Non-pigmented ciliary epithelial cell (primary cell): ENCODE data around the gene LRRIQ3.
"Not testable (repeated sequence)": the region's sequence is repeated elsewhere in the genome, so short reads cannot be mapped to it uniquely, and the experiment has no call there.

Experiments used
- DNase-seq: peaks from one replicate; pipeline ENCODE4 v3.0.0-alpha.2; 2010; ENCODE audit warnings: low read depth

Gene LRRIQ3, protein sequence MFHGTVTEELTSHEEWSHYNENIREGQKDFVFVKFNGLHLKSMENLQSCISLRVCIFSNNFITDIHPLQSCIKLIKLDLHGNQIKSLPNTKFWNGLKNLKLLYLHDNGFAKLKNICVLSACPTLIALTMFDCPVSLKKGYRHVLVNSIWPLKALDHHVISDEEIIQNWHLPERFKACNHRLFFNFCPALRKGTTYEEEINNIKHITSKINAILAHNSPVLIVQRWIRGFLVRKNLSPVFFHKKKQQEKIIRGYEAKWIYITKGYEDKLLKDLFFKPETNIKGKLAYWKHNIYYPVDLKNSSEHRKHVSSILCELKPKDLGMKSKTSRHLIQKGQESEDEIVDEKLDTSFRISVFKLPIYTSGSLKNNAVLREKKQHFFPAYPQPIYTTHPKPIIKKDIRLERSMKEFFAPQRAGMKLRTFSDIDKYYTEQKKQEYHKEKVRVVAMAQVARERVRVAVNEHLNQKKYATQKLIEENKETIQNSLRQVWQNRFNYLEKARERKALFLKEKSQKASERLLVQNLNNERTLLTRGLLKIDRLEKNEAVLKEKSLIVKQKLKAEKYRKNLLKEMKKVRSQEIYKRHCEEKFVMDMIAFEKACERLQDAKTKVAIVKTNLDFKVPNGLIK

DNA sequence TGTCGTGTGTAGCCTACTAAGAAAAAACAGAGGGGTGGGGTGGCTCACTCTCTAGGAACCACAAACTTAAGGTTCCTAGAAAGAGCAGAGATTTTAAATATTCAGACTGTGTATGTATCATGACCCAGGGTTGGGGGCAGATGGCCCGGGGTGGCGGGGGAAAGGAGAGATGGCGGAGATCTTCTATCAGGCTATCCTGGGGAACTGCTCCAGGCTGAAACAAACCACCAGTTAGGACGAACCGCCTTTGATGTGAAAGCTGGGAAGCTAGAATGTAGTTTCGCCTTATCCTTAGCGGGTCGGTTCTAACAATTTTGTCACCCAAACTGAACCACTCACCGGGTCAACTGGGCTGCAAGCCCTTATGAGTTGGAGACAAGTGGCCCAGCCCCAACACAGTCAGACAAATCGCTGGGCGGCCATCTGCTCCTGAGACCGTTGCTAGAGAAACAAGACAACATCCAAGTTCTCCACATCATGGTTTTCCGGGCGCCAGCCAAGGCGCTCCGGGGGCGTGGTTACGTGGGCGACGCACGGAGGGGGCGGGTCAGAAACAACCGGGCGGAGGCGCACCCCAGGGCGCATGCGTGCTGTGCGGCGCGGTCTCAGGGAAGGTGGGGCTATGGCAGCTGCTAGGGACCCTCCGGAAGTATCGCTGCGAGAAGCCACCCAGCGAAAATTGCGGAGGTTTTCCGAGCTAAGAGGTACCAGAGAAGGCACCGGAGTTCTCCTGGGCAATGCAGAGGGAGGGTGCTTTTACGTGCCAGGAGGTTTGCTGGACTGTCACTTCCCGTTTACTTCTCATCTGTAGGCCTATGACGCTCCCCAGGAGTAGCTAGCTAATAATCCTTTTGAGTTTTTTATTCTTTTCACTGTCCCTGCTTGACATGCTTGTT is at the start of gene LRRIQ3, which contains the start of gene FPGT:
Gene LRRIQ3 (minus strand): TSS at position 520 of the 896 bp plus-strand sequence. CDS start 14,492 bp downstream, outside the sequence.
Gene FPGT (plus strand): TSS at position 586 of the 896 bp plus-strand sequence. CDS start 37 bp downstream, at position 623.
- peak; percentile 76 for DNase-seq

DNA sequence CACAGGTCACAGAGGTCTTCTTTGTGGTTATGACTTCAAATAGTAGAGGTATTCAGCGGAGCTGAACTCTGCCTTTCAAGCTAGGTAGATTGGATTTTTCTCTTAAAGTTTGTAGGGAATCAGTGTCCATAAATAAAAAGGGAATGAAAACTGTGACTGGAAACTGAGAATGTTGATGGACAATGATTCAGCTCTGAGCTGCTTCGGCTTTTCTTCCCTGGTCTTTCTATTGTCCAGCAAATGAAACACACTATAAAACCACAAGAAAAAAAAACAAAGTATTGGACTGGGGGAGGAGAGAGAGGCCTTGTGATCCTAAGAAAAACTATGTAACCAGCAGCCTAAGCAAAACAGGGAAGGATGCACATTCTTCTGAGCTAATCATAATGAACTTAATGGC is 48.3 kb upstream of the LRRIQ3 start:
- DNase-seq: no peak

DNA sequence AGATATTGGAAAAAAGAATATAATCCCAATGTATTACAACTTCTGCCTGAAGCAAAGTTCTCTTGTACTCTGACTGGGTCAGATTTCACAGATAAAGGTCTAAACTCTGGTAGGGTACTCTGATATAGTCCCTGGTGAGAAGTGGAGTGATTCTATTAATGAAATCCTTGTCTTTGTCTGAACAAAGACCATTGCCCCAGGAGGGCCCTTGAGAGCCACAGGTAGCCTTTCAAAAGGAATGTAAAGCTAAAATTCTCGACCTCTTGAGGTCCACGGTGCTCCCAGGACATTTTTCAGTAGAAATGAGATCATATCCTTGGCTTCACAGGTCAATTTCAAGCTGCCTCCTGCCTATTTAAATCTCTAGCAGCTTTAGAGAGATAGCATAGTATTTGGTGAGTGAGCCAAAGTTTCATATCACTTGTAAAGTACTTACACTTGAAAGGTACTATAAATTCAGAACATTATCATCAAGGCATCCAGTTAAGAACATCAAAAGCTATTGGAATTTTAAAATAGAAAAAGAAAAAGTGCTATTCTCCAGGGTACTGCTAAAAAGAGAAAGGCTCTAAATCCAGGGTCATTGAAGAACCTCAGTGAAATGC is 47.3 kb upstream of the LRRIQ3 start:
- DNase-seq: no peak

DNA sequence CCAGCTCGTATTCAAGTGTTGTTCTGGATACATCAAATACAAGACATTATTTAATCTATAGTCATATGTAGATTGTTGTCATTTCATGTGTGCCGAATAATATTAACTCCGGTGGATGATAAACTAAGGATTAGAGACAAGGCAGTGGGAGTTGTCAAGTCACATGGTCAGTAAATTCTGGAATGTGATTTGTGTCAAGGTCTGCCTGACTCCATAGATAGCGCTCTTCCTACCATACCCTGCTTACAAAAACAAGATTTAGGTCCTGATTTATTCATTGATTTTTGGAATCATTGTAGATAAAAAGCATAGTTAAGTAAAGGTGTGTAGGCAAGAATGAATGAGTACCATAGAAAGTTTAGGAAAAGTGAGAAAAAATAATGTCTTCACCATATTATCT is 39.8 kb upstream of the LRRIQ3 start:
- no peak for DNase-seq

DNA sequence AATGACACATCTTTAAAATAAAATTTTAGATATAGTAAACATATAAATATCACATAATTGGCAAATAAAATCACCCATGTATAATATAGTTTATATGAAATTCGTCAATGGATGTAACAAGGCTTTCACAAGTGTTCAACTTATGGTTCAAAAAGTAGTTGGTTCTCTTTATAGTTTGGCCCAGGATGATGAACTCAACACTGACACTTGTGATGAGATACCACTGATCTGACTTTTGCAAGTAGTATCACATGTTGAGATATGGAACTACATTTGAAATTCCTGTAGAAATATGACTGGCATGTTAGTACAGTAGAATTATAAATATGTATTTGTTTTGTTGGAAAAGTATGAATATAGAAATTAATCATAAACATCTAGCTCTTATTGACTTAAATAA is 39.1 kb upstream of the LRRIQ3 start:
- DNase-seq: no peak

DNA sequence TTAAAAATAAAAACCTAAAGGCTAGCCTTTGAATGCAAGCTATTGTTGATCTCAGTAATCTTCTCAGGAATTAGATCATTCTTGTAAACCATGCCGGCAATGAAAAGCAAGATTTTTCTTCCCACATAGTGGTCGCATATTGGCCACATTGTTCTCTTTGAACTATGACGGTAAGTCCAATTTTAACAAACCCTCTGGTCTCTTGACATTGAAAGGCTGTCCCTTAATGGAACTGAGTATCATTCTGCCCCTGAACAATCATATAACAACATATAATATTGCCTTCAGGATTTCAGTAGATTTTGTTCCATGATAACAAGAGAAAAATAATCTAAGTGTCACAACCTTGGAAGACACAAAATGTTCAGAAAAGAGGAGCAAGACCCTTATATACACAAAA is 38.5 kb upstream of the LRRIQ3 start:
- no peak for DNase-seq

DNA sequence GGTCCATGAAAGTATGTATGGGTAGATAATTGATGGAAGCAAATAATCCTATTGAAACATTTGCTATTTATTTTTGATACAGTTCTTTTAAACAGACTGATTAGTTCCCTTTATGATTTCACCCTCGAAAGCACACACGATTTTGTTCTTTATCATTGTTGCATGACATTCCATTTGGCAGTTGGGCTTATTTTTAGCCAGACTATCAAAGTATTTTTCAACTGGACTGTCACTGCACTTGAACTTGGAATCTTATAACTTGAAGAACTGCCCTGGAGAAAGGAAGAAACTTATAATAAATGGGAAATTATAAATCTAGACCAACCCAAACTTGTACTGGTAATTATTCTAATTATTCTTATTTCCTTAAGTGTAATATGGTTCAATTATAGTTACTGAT is 37.2 kb upstream of the LRRIQ3 start, which contains the start of gene TNNI3K:
Gene TNNI3K (plus strand): TSS at position 235 of the 400 bp plus-strand sequence. CDS start 65 bp downstream, at position 300.
- DNase-seq: no peak

DNA sequence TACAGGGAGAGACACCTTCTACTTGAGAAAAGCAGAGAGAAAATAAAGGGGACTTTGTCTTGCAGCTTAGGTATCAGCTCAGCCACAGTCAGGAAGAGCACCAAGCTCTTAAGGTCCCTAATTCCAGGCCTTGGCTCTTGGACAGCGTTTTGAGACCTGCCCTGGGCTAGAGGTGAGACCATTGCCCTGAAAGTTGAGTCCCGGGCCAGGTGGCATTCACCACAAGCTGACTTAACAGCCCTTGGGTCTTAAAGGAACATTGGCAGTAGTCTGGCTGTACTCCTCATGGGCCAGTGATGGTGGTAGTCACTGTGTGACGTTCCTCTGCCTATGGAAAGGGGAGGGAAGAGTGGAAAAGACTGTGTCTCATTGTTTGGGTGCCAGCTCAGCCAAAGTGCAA is 25.5 kb upstream of the LRRIQ3 start:
- no peak for DNase-seq

DNA sequence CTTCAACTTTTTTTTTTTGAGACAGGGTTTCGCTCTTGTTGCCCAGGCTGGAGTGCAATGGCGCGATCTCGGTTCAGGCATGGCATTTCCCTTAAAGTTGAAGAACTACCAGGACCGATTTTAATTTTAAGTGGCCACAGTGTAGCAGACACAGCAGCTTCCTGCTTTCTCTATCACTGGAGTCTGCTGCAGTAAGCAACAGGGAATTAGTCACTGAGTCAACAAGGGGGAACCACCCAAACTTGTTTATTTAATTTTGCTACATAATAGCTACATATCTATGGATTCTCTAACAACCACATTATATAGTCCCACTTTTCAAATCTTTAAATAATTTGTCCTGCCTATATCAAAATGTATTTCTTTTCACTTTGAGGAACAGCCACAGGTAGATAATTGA is 24.7 kb upstream of the LRRIQ3 start:
- no peak for DNase-seq

DNA sequence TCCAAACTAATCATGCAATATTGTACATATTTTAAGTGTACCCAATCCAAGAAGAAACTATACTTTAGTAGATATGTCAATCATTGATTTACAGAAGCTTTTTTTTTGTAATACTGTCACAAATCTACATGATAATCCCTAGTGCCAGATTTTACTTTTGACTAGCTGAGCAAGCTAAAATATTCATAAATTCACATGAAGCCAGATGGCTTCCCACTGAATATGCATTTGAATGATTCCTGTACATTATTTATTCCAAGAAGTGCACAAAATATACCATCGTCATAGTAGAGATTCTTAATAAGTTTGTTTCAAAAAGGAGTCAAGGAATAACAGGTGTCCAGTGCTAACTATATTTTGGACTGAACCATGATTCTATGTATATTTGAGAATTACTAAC is 17.3 kb upstream of the LRRIQ3 start:
- DNase-seq: no peak

DNA sequence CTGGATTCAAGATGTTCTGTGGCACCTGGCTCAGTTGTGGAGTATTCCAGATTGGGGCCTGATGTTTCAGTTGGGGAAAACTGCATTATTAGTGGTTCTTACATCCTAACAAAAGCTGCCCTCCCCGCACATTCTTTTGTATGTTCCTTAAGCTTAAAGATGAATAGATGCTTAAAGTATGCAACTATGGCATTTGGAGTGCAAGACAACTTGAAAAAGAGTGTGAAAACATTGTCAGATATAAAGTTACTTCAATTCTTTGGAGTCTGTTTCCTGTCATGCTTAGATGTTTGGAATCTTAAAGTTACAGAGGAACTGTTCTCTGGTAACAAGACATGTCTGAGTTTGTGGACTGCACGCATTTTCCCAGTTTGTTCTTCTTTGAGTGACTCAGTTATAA is 7.3 kb upstream of the LRRIQ3 start:
- peak; percentile 17 for DNase-seq

DNA sequence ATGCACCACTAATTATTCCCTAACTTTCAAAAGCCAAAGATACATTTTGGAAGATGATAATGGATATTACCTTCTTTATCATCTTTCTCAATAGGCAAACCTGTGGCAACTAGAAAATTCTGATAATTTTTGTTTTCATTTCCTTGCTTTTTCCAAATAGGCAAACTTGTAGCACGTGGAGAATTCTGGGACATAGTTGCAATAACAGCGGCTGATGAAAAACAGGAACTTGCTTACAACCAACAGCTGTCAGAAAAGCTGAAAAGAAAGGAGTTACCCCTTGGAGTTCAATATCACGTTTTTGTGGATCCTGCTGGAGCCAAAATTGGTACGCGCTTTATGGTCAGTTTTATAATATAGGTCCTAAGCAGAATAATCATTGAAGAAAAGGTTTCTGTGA is 1.5 kb upstream of the LRRIQ3 start:
- DNase-seq: no peak

DNA sequence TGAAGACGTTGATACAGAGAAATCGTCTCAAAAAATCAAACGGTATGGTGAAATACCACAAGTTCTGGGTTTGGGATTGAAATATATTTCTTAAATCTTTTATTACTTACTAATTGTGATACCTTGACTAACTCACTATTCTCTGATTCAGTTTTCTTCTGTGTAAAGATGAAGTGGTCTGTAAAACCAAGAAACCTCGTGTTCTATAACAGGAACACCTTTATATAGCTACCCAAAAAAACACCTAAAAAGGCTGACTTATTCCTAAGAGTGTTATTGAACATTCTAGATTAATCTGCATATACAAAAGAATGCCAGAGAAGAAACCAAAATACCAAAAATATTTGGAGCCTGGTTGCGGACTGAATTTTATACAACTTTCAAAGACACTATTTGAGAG is 721 bp downstream of the LRRIQ3 start:
- no peak for DNase-seq

DNA sequence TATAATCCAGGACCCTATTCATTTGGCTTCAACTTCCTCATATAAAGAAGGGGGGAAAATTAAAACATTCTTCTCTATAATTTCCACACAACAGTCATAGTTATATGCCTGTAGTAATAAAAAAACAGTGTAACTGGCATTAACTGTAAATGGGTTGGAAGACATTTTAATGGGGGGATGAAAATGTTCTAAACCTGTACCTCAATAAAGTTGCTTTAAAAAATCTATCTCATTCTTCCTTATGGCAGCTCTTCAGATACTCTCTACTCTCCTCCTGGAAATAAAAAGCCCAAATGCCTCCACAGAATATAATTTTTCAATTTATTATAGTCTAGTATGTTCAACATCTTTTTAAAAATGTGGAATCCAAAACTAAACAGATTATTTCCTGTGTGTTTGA is 2.6 kb downstream of the LRRIQ3 start:
- DNase-seq: no peak

DNA sequence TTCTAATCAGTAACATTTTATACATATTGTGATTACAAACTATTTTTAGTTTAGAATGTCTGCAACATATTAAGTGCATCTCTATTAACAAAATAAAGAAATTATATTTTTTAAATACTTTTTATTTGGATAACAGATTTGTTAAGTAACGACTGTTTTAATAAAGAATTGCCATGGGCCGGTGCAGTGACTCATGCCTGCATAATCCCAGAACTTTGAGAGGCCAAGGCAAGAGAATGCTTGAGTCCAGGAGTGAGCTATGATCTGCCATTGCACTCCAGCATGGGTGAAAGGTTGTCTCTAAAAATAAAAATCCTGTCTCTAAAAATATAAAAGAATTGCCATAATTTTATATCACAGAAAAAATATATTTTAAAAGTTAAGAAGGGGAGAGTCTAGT is 4.1 kb downstream of the LRRIQ3 start:
- peak; percentile 38 for DNase-seq

DNA sequence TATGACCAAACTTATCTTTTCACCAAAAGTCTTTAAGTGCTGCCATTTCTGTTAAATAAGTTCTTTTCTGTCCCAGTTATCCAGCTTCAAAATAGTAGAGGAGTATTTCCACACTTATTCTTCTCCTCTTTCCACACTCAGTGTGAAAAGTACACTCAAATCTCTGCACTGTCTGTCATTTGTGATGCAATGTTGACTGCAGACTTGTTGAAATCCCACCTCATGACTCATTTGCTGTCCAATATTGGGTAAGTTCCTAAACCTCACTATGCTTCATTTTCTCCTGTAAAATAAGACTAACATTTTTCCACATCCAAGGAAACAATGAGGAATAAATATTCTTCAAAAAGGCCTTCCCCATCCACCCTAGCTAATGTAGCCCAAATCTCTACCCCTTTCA is 17.5 kb downstream of the LRRIQ3 start:
- DNase-seq: no peak

DNA sequence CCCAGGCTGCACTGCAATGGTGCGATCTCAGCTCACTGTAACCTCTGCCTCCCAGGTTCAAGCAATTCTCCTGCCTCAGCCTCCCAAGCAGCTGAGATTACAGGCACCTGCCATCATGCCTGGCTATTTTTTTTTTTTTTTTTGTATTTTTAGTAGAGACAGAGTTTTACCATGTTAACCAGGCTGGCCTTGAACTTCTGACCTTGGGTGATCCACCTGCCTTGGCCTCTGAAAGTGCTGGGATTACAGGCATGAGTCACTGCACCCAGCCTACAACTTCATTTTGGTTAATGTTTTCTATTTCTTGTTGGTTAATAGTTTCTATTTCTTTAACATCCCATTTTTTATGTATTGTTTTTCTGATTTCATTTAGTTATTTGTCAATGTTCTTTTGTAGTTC is 23.6 kb downstream of the LRRIQ3 start:
- DNase-seq: not testable (repeated sequence)

DNA sequence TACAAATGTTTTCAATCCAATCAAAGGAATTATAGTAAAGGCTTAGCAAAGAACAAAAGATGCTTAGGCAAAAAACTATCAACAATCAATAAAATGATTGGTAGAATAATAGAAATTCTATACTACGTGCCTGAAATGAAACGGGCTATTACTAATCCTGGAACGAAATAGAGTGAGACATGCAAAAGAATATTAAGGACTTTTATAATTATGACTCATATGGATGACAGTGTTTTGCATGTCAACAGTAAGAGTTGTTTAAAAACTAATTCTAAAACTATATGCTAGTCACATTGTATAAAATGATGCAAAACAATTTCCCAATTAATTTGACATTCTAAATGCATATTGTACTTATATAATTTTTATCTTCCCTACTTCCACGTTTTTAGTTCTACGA is 35.6 kb downstream of the LRRIQ3 start:
- DNase-seq: no peak

DNA sequence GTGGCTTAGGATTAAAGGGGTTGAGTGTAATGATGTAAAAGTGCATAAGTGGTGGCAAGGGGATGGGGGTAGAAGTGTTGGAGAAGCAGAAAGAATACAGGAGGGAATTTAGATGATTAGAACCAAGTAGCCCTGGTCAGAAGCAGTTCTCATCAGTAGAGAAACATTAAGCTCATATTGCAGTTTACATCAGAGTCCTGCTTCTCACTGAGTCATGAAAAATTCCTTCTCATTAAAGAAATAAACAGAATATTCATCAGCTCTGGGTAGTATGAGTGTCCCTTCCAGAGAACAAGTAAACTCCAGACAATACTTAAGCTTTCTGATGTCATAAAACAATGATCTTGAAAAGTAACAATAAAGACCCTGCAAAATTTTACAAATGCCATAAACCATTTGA is 36.5 kb downstream of the LRRIQ3 start:
- DNase-seq: peak; percentile 4

DNA sequence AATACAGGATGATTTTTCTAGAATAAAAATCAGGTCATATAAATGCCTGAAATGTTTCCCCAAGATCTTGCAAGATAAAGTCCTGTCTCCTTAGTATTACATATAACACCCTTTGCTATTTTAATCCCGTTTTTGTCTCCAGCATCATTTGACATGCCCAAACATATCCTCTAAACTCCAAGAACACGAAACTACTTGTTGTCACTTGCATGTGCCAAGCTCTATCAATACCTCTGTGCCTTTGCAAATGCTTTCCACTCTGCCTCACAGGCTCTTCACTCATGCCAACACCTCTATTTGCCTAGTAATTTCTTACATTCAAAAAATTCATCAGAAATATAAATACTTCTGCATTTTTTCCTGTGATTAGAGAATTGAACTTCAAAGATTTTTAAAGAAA is 37.9 kb downstream of the LRRIQ3 start:
- no peak for DNase-seq

DNA sequence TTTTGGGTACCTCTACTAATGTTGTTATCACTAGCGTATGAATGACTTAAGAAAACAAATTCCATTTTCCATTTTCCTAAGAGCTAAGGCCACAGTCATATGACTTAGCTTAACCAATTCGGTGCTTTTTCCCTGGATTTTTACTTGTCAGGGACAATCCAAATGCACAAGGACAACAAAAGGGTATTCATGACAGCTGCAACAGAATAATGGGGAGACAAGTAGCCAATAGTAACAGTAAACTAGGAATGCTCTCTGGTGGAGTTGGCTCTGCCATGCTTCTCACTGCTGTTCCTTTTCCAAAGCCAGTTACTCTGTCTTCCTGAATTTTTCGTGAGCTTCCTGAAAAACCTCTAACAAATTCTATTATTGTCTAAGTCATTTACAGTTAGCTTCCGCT is 52.9 kb downstream of the LRRIQ3 start:
- DNase-seq: no peak

DNA sequence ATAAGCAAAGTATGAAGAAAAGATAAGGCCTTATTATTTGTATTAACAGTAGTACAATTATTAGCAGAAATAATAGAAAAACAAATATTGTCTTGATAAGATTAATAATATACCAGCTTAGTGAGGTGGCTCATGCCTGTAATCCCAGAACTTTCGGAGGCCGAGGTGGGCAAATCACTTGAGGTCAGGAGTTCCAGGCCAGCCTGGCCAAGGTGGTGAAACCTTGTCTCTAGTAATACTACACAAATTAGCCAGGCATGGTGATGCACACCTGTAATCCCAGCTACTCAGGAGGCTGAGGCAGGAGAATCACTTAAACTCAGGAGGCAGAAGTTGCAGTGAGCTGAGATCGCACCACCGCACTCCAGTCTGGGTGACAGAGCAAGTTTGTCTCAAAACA is 80.6 kb downstream of the LRRIQ3 start:
- not testable (repeated sequence) for DNase-seq
